ENCODE measurements around the gene GPR146.

DNA sequence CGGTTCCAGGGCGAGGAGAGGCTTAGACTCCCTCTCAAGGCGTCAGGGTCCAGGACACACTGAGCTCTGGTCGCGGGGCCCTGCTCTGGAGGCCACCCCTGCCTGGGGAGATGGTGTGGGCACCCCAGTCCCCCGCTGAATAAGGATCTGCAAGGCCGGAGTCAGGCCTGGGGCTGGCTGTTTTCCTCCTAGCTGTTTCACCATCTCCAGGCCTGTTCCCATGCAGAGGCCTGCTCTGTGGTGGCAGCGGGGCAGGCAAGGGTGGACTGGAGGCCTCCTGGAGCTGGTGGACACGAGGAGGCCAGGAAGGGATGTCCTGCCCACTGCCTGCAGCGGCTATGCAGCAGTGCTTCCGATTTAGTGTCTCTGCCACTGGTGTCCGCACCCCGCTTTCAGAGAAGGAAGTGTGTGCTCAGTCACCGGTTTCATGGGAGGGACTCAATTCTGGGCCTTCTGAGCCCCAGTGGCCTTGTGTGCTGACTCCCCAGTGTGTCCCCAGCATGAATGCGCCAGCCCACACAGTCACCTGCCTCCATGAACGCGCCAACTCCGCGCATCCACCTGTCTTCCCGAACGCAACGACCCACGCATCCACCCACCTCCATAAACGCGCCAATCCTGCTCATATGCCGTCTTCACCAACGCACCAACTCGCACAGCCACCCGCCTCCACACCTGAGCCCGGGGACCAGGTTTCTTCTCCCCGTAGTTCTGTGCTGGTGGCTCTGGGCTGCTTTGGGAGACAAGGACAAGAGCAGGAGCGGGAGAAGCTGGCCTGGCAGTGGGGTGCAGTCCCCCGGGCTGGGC is 14.5 kb upstream of the GPR146 start:
- TF ChIP-seq, protein P1, sequence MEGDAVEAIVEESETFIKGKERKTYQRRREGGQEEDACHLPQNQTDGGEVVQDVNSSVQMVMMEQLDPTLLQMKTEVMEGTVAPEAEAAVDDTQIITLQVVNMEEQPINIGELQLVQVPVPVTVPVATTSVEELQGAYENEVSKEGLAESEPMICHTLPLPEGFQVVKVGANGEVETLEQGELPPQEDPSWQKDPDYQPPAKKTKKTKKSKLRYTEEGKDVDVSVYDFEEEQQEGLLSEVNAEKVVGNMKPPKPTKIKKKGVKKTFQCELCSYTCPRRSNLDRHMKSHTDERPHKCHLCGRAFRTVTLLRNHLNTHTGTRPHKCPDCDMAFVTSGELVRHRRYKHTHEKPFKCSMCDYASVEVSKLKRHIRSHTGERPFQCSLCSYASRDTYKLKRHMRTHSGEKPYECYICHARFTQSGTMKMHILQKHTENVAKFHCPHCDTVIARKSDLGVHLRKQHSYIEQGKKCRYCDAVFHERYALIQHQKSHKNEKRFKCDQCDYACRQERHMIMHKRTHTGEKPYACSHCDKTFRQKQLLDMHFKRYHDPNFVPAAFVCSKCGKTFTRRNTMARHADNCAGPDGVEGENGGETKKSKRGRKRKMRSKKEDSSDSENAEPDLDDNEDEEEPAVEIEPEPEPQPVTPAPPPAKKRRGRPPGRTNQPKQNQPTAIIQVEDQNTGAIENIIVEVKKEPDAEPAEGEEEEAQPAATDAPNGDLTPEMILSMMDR (IDR thresholded peaks at IDR 0.05) = no peak
- TF ChIP-seq POLR2AphosphoS5 (IDR thresholded peaks at IDR 0.05) (no peak), POLR2A (IDR thresholded peaks at IDR 0.05) (no peak), EP300 (IDR thresholded peaks at IDR 0.05; ENCODE audit: low read depth) (no peak)

Measured in transverse colon (tissue), 4 donors.